Vagina (tissue), 2 donors: Measurements from ENCODE around the gene PROK2.

Source experiments
- CTCF ChIP-seq, 3 experiments: fragments of 450-650 bp in 2 of 3; fragments of 200-600 bp in 1 of 3; sonication (generic) in 1 of 3; IDR thresholded peaks; one replicate each; pipeline ENCODE4 v1.5.1; 2017 to 2019; ENCODE audit warnings: antibody characterized with exemption in 3 of 3, mild to moderate bottlenecking in 2 of 3, moderate library complexity in 2 of 3
- POLR2A ChIP-seq, 2 donors: fragments of 450-650 bp; IDR thresholded peaks; one replicate each; pipeline ENCODE4 v1.6.1; 2017; ENCODE audit warnings: antibody characterized with exemption in 2 of 2, mild to moderate bottlenecking in 2 of 2, moderate library complexity in 2 of 2
- POLR2AphosphoS5 ChIP-seq, 2 donors: sonication (generic); formaldehyde crosslinking; IDR thresholded peaks; one replicate each; pipeline ENCODE4 v1.9.0; 2017; ENCODE audit warnings: antibody characterized with exemption in 2 of 2, mild to moderate bottlenecking in 2 of 2, low read depth in 1 of 2; ENCODE audit not compliant: insufficient read depth in 1 of 2

- no peak for TF ChIP-seq CTCF (IDR thresholded peaks at IDR 0.05)
- TF ChIP-seq POLR2A (IDR thresholded peaks at IDR 0.05): no peak
- TF ChIP-seq POLR2AphosphoS5 (IDR thresholded peaks at IDR 0.05; ENCODE audit: insufficient read depth in 1 of 2, low read depth in 1 of 2): no peak
Observed at GRCh38 chr3:71784201-71784913, 591 bp downstream of the PROK2 start.
